HG02870 (cell line): ENCODE measurements around the gene GPR137.
"Not testable (repeated sequence)": the region's sequence is repeated elsewhere in the genome, so short reads cannot be mapped to it uniquely, and the experiment has no call there.

Experiments used
- ATAC-seq: cut with Tn5 transposase; IDR thresholded peaks from one replicate; pipeline ENCODE4 v1.9.1; 2021; ENCODE audit warnings: mild to moderate bottlenecking, moderate library complexity; ENCODE audit not compliant: unreplicated experiment

The GPR137 gene

GRCh38 chr11:64299847-64300648 is 14.4 kb downstream of the GPR137 start, which contains the start of gene CATSPERZ:
Gene CATSPERZ (plus strand): TSS chr11:64300358. CDS start chr11:64300411, 53 bp downstream.
- ATAC-seq: no peak

GRCh38 chr11:64303109-64304031 is 17.7 kb downstream of the GPR137 start:
- ATAC-seq: no peak

GRCh38 chr11:64304032-64304315 is 18.3 kb downstream of the GPR137 start:
- no peak for ATAC-seq

GRCh38 chr11:64304316-64305072 is 18.8 kb downstream of the GPR137 start:
- no peak for ATAC-seq

- peak; percentile 70 for ATAC-seq
Observed at GRCh38 chr11:64305075-64305690, 19.5 kb downstream of the GPR137 start, which contains the start of gene ESRRA. Gene ESRRA (plus strand): TSS chr11:64305524. CDS start chr11:64307180, 1,656 bp downstream.

GRCh38 chr11:64305691-64306562 is 20.3 kb downstream of the GPR137 start:
- ATAC-seq: peak; percentile 25

GRCh38 chr11:64306563-64306875 is 20.9 kb downstream of the GPR137 start:
- ATAC-seq: no peak

- no peak for ATAC-seq
Observed at GRCh38 chr11:64306876-64307622, 21.4 kb downstream of the GPR137 start.

- not testable (repeated sequence) for ATAC-seq
Observed at GRCh38 chr11:64307795-64308194, 22.1 kb downstream of the GPR137 start.

- ATAC-seq: no peak
Observed at GRCh38 chr11:64312947-64313346, 27.3 kb downstream of the GPR137 start.

GRCh38 chr11:64313491-64314145 is 28.0 kb downstream of the GPR137 start:
- no peak for ATAC-seq

- ATAC-seq: no peak
Observed at GRCh38 chr11:64314146-64314804, 28.6 kb downstream of the GPR137 start.

GRCh38 chr11:64314805-64315561 is 29.3 kb downstream of the GPR137 start:
- no peak for ATAC-seq

- not testable (repeated sequence) for ATAC-seq
Observed at GRCh38 chr11:64315667-64316526, 30.2 kb downstream of the GPR137 start.

- no peak for ATAC-seq
Observed at GRCh38 chr11:64316672-64317324, 31.1 kb downstream of the GPR137 start.
